ENCODE results near the gene FANCM. TPM values are rescaled to one million over a fixed set of nuclear protein-coding genes. Genes with fewer than 3 reads are reported as not detected.
A peak's percentile ranks its signal among the peaks of the same experiment; 100 is the strongest.

Gene FANCM, protein sequence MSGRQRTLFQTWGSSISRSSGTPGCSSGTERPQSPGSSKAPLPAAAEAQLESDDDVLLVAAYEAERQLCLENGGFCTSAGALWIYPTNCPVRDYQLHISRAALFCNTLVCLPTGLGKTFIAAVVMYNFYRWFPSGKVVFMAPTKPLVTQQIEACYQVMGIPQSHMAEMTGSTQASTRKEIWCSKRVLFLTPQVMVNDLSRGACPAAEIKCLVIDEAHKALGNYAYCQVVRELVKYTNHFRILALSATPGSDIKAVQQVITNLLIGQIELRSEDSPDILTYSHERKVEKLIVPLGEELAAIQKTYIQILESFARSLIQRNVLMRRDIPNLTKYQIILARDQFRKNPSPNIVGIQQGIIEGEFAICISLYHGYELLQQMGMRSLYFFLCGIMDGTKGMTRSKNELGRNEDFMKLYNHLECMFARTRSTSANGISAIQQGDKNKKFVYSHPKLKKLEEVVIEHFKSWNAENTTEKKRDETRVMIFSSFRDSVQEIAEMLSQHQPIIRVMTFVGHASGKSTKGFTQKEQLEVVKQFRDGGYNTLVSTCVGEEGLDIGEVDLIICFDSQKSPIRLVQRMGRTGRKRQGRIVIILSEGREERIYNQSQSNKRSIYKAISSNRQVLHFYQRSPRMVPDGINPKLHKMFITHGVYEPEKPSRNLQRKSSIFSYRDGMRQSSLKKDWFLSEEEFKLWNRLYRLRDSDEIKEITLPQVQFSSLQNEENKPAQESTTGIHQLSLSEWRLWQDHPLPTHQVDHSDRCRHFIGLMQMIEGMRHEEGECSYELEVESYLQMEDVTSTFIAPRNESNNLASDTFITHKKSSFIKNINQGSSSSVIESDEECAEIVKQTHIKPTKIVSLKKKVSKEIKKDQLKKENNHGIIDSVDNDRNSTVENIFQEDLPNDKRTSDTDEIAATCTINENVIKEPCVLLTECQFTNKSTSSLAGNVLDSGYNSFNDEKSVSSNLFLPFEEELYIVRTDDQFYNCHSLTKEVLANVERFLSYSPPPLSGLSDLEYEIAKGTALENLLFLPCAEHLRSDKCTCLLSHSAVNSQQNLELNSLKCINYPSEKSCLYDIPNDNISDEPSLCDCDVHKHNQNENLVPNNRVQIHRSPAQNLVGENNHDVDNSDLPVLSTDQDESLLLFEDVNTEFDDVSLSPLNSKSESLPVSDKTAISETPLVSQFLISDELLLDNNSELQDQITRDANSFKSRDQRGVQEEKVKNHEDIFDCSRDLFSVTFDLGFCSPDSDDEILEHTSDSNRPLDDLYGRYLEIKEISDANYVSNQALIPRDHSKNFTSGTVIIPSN (N-terminal part only)
- total RNA-seq (2014; rRNA removed), result 11.7 and 15.6 TPM in 2 replicates
- Bru-seq, nascent RNA, result percentile 71 among the genes with signal in this experiment
- percentile 74 among the genes with signal in this experiment for BruChase-seq, experiment 1, labeled RNA remaining after a 6-hour chase
- percentile 69 among the genes with signal in this experiment for BruChase-seq, experiment 2, labeled RNA remaining after a 2-hour chase
- long read RNA-seq, full-length matches to known transcripts, result 9 of 28 reads
- long read RNA-seq, partial matches to known transcripts, result 13 of 28 reads
- long read RNA-seq, other reads (novel, unspliced or antisense), result 6 of 28 reads

- peak within 1 kb of the TSS; percentile 97 for H3K4me3 ChIP-seq (ENCODE audit: low read length)
- ATAC-seq (peak; percentile 53), DNase-seq (peak; percentile 99)
- no peaks in the 10 kb centered on the region for H3K27me3 ChIP-seq (ENCODE audit: low read length)
- intact Hi-C loops (cut with micrococcal nuclease), result loop anchor here (1.0 to 2.0 kb wide), 4 partner anchors 21 to 132 kb away; partner anchors contain the start of gene PRPF39
- BruUV-seq (replicated peaks), result TSS peak; percentile 59
- H3K9me3 ChIP-seq (ENCODE audit: low read length), result no peaks in the 10 kb centered on the region
- H3K79me2 ChIP-seq (ENCODE audit: low read length), result peaks cover 80% of the 10 kb centered on the region
- no peaks in the 10 kb centered on the region for H3K36me3 ChIP-seq (ENCODE audit: low read depth, low read length)
- peaks cover 29% of the 10 kb centered on the region for H3K4me1 ChIP-seq (ENCODE audit: insufficient read depth, low read length)
- peak within 1 kb of the TSS; percentile 95 for H3K4me2 ChIP-seq (ENCODE audit: low read length)
- H2AFZ ChIP-seq (ENCODE audit: low read length), result peak within 1 kb of the TSS; percentile 94
- ChIA-PET CTCF (interaction anchor here (2.2 kb wide), 1 partner anchor 222 kb away, joined by 9 read pairs; no protein-coding TSS in a partner anchor), POLR2A (ENCODE audit: unreplicated experiment) (interaction anchor here (0.6 kb wide), 1 partner anchor 174 kb away, joined by 4 read pairs; the partner anchor contains the start of gene KLHL28)
- peaks cover 17% of the 10 kb centered on the region for H4K20me1 ChIP-seq (ENCODE audit: low read length)
- H3K27ac ChIP-seq (ENCODE audit: low read length), result peak within 1 kb of the TSS; percentile 32
- H3K9ac ChIP-seq (ENCODE audit: low read length), result peak within 1 kb of the TSS; percentile 77
- no peaks in the 10 kb centered on the region for H3K9me2 ChIP-seq (replicated peaks; ENCODE audit: low read length)
- H3F3A ChIP-seq (ENCODE audit: low read length, unreplicated experiment), result no peaks in the 10 kb centered on the region
- TF ChIP-seq CTCF (conservative IDR thresholded peaks at IDR 0.05; ENCODE audit: low read depth, low read length), result no peak
- no peak for TF ChIP-seq EZH2phosphoT487 (IDR thresholded peaks at IDR 0.05; ENCODE audit: borderline replicate concordance, low read length)
- no peak for TF ChIP-seq EZH2 (IDR thresholded peaks at IDR 0.05; ENCODE audit: low read length, unreplicated experiment)
Observed at GRCh38 chr14:45135659-45136395, at the start of gene FANCM. TSS of gene FANCM (plus strand) at chr14:45135930. CDS start at chr14:45136032, 102 bp downstream.

DNA sequence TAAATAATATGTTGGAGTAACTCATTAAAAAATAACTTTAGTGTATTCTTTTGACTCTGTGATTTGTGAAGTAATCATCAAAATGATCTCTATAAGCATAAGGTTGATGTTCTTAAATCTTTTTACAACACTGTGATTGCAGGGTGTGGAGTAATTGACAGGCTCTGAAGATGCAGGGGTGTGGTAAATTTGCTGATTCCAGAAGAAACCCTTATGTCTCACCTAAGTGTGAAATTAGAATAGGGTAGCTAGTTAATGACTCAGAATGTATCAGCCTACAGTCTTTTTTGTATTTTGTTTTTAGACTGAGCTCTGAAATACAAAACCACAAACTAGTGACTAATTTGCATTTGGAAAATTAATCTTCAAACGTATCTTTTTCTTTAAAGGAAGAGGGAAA, 45.9 kb upstream of the FANCM start:
- Histone ChIP-seq H3K27me3 (ENCODE audit: low read length) (no peaks in the 10 kb centered on the region), H3K36me3 (ENCODE audit: low read depth, low read length) (peaks cover 9% of the 10 kb centered on the region), H3K9ac (ENCODE audit: low read length) (no peak overlapping the region), H3K9me2 (replicated peaks; ENCODE audit: low read length) (no peaks in the 10 kb centered on the region), H3F3A (ENCODE audit: low read length, unreplicated experiment) (peaks cover 3% of the 10 kb centered on the region), H3K27ac (ENCODE audit: low read length) (no peak overlapping the region), H4K20me1 (ENCODE audit: low read length) (peaks cover 66% of the 10 kb centered on the region), H3K79me2 (ENCODE audit: low read length) (peaks cover 99% of the 10 kb centered on the region), H3K4me1 (ENCODE audit: insufficient read depth, low read length) (peaks cover 49% of the 10 kb centered on the region), H3K4me2 (ENCODE audit: low read length) (peak overlapping the region; percentile 14), H3K9me3 (ENCODE audit: low read length) (no peaks in the 10 kb centered on the region), H2AFZ (ENCODE audit: low read length) (no peak overlapping the region), H3K4me3 (ENCODE audit: low read length) (no peak overlapping the region)
- no TSS peak for BruUV-seq (replicated peaks)
- TF ChIP-seq EZH2phosphoT487 (IDR thresholded peaks at IDR 0.05; ENCODE audit: borderline replicate concordance, low read length), result no peak
- no peak for TF ChIP-seq EZH2 (IDR thresholded peaks at IDR 0.05; ENCODE audit: low read length, unreplicated experiment)
- TF ChIP-seq CTCF (conservative IDR thresholded peaks at IDR 0.05; ENCODE audit: low read depth, low read length), result no peak
- intact Hi-C loops (cut with micrococcal nuclease), result no loop called here
- POLR2A ChIA-PET (ENCODE audit: unreplicated experiment), result interaction anchor here (0.5 kb wide), 1 partner anchor 113 kb away, joined by 4 read pairs; no protein-coding TSS in a partner anchor
- ATAC-seq, result peak; percentile 68
- CTCF ChIA-PET, result no interaction called here
- DNase-seq, result peak; percentile 39
